Activated CD4-positive, alpha-beta memory T cell treated with anti-CD3 and anti-CD28 coated beads, Interleukin-2, amount 10 ng/mL, durations not matched to agents 7 days and 5 days (primary cell): Measurements from ENCODE around the gene VSNL1. TPM values are rescaled to one million over a fixed set of nuclear protein-coding genes. Genes with fewer than 3 reads are reported as not detected.

Experiments used
- CTCF ChIA-PET: fragments of 350-600 bp; sonication (Branson Sonifier 250); formaldehyde crosslinking; loops from one replicate; lab custom pipeline; 2021; ENCODE audit warnings: antibody characterized with exemption, inconsistent platforms; lab: Charles Lee
- POLR2A ChIA-PET: fragments of 350-600 bp; sonication (Branson Sonifier 250); formaldehyde crosslinking; loops from one replicate; lab custom pipeline; 2021; ENCODE audit warnings: antibody characterized with exemption; lab: Charles Lee
- DNase-seq: peaks from one replicate; pipeline ENCODE4 v3.0.0-alpha.2; 2020
- H3K27ac Mint-ChIP-seq: one replicate; pipeline ENCODE4 v1.8.0; 2021; ENCODE audit warnings: mild to moderate bottlenecking, mixed read lengths
- H3K27me3 Mint-ChIP-seq: one replicate; pipeline ENCODE4 v1.8.0; 2021; ENCODE audit warnings: mixed read lengths
- H3K36me3 Mint-ChIP-seq: one replicate; pipeline ENCODE4 v1.8.0; 2021; ENCODE audit warnings: low read depth, mixed read lengths
- H3K4me1 Mint-ChIP-seq: one replicate; pipeline ENCODE4 v1.8.0; 2021; ENCODE audit warnings: mixed read lengths
- H3K4me3 Mint-ChIP-seq: one replicate; pipeline ENCODE4 v1.8.0; 2021; ENCODE audit warnings: mild to moderate bottlenecking, mixed read lengths
- H3K9me3 Mint-ChIP-seq: one replicate; pipeline ENCODE4 v1.8.0; 2021; ENCODE audit warnings: mixed read lengths
- total RNA-seq, 2 experiments: library from RNA; stranded (reverse); gene quantifications; one replicate each; pipeline ENCODE4 v1.2.3, GENCODE V29; 2021

Gene VSNL1
- total RNA-seq, 2 experiments from 2014 or later = not detected

DNA sequence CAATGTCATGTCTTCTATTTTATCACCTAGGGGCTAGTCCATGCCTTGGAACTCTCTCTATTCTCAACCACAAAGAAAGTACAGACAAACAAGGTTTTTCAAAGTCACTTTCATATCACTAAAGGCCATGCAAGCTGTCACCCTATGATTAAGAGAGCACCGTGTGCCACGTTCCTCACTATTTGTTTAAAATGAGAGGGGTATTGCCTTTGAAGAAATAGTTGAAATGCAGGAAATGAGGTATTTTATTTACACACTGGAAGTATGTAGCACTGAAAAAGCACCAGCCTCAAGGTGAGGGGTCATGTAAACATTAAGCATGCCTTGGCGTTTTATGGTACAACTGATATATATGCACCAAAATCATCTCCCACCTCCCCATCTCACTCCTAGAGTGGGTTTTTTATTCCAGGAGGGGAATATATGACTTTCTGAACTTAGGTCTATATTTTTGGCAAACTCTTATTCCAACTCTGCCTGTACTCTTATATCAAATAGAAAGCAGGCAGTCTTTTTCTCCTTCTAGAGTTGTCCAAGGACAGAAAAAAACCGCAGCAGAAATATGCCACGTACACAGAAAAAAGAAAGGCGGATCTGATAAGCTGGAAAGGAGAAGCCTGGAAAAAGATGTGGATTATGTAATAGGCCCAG lies 53.5 kb downstream of the VSNL1 start:
- Mint-ChIP-seq H3K36me3 (no peaks in the 10 kb centered on the region), H3K4me3 (no peak overlapping the region), H3K27me3 (peaks cover 5% of the 10 kb centered on the region), H3K9me3 (no peaks in the 10 kb centered on the region), H3K4me1 (no peaks in the 10 kb centered on the region), H3K27ac (no peak overlapping the region)
- POLR2A ChIA-PET = no interaction called here
- DNase-seq = no peak
- CTCF ChIA-PET = no interaction called here

DNA sequence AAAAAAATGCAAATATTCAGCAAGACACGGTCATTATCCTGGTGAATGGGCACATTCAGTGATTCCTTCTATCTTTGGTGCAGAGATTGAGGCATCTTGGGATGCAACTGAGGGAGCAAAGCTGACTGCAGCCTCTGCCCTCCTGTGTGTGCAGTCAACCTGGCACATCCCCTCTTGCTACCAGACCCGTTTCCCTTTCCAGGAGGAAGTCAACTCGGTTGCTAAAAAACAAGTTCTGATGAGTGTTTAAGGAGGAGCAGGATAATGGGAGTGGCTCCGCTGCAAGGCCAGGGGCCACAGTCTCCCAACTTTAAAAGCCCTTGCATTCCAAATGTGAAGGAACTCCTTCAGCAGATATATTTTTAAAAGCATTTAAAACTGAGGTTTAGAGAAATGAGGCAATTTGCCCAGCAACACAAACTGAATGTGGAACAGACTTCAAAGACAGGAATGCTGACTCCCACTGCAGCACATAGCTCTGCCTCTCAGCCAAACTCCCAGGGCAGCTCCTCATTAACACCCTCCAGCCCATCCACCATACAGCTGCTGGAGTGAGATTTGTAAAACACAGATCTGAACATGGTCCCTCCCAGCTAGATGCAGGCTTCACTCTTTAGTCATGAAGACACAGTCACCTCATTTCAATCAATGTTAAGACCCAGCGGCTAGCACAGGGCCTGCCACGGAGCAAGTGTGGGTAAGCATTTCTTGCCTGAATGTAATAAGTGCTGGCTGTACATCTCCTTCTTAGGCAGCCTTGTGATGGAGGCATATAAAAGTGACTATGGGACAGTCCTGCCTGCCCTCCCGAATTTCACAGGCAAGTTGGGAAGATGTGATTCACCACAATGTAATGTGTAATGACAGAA lies 54.3 kb downstream of the VSNL1 start:
- Mint-ChIP-seq H3K27ac (no peak overlapping the region), H3K9me3 (no peaks in the 10 kb centered on the region), H3K4me1 (no peaks in the 10 kb centered on the region), H3K36me3 (no peaks in the 10 kb centered on the region), H3K27me3 (peaks cover 5% of the 10 kb centered on the region), H3K4me3 (no peak overlapping the region)
- POLR2A ChIA-PET = no interaction called here
- no peak for DNase-seq
- CTCF ChIA-PET = no interaction called here

DNA sequence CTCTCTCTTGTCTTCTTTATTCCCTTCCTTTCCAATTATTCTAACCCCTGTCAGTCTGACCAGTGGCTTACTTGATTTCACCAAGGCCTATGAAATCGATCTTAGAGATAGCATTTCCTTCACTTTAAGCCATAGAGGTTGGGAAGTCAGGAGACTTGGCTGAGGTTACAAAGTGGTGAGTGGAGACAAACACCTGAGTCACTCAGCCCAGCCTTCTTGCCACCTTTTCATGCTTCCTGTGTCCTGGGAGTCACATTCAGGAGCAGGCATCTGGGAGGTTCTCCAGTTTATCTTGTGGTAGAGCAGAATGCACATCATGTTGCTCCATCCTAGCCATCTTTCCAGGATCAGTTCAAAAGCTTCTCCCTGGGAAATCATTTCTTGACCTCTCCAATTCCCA lies 59.1 kb downstream of the VSNL1 start:
- H3K27ac Mint-ChIP-seq = no peak overlapping the region
- H3K4me1 Mint-ChIP-seq = no peaks in the 10 kb centered on the region
- H3K4me3 Mint-ChIP-seq = no peak overlapping the region
- H3K9me3 Mint-ChIP-seq = no peaks in the 10 kb centered on the region
- H3K27me3 Mint-ChIP-seq = peaks cover 2% of the 10 kb centered on the region
- DNase-seq = no peak
- no peaks in the 10 kb centered on the region for H3K36me3 Mint-ChIP-seq
- ChIA-PET POLR2A (no interaction called here), CTCF (no interaction called here)

DNA sequence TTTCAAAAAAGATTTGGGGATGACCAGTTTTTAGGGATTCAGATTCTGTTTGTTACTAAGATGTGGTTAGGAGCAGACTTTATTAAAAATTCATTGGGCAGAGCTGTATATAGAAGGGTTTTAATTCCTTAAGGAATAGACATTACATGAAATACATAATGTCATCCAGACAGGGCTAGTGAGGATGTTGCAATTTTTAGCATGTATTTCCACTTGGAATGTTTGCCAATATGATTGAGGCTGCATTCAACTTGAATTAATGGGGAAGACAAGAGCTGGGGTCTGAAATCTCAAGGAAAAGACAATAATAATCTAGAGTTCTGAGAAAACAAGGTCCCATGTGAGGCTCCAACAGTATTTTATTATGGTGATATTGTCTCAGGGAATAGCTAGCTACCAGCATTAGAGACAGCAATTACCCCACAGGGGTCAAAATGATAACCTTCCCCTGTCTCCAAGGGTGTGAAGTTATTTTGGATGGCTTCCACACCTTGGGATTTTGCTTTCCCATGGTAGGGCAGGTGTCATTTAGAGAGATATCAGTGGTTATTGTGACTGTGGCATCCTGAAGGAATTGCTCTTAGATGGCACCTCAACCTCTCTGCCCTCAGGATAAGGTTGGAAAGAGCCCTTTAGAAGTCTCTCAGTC lies 60.2 kb downstream of the VSNL1 start:
- Mint-ChIP-seq H3K27ac (no peak overlapping the region), H3K4me1 (no peaks in the 10 kb centered on the region), H3K4me3 (no peak overlapping the region), H3K36me3 (no peaks in the 10 kb centered on the region), H3K27me3 (no peaks in the 10 kb centered on the region), H3K9me3 (no peaks in the 10 kb centered on the region)
- DNase-seq = no peak
- CTCF ChIA-PET = no interaction called here
- POLR2A ChIA-PET = no interaction called here

DNA sequence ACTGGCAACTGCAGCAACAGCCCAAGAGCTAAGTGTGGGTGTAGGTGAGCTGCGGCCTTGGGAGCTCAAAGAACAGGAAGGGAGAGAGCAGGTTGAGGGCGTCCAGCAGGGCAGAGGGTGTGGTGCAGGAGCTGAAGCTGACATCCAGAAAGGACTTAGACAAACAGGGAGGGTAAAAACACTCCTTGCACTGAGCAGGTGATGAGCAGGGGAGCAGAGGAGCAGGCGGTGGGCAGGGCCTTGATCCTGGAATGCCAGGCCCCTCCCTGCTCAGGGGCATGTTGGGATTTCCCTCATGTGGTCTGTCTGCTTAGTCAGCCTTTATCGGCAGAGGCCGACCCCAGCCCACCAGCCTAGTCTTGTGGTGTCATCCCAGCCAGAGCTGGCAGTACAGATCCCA lies 63.6 kb downstream of the VSNL1 start:
- Mint-ChIP-seq H3K36me3 (no peaks in the 10 kb centered on the region), H3K9me3 (no peaks in the 10 kb centered on the region), H3K27me3 (no peaks in the 10 kb centered on the region), H3K4me3 (no peak overlapping the region), H3K27ac (no peak overlapping the region), H3K4me1 (no peaks in the 10 kb centered on the region)
- DNase-seq = no peak
- ChIA-PET POLR2A (no interaction called here), CTCF (no interaction called here)

- POLR2A ChIA-PET = no interaction called here
- H3K4me3 Mint-ChIP-seq = no peak overlapping the region
- no peak for DNase-seq
- CTCF ChIA-PET = no interaction called here
- H3K4me1 Mint-ChIP-seq = no peaks in the 10 kb centered on the region
- no peaks in the 10 kb centered on the region for H3K36me3 Mint-ChIP-seq
- H3K27ac Mint-ChIP-seq = no peak overlapping the region
- H3K27me3 Mint-ChIP-seq = no peaks in the 10 kb centered on the region
- no peaks in the 10 kb centered on the region for H3K9me3 Mint-ChIP-seq
Observed at GRCh38 chr2:17605696-17606095, 65.2 kb downstream of the VSNL1 start.

GRCh38 chr2:17606851-17607250 lies 66.4 kb downstream of the VSNL1 start:
- POLR2A ChIA-PET = no interaction called here

DNA sequence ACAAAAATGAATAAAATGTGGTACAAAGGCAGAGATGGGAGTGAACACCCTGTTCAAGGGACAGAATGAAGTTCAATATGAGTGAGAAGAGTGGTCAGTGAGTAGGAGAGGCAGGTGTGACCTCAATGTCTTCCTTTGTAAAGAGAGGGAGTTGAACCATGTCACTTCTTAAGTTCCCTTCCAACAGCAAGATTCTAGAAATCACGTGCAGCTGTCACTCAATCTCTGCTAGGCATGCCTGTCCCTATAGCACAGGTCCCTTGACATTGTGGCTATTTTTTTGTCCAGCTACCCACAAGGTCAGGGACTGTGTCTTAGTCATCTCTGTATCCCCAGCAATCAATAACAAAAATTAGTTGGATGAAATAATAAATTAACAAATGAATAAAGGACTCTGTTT lies 66.9 kb downstream of the VSNL1 start:
- no peaks in the 10 kb centered on the region for H3K36me3 Mint-ChIP-seq
- H3K9me3 Mint-ChIP-seq = no peaks in the 10 kb centered on the region
- no peak for DNase-seq
- H3K4me1 Mint-ChIP-seq = no peaks in the 10 kb centered on the region
- ChIA-PET CTCF (no interaction called here), POLR2A (no interaction called here)
- no peak overlapping the region for H3K4me3 Mint-ChIP-seq
- H3K27ac Mint-ChIP-seq = no peak overlapping the region
- no peaks in the 10 kb centered on the region for H3K27me3 Mint-ChIP-seq

More at GRCh38 chr2:17606851-17607250, 66.4 kb downstream of the VSNL1 start:
- Mint-ChIP-seq H3K4me1 (no peaks in the 10 kb centered on the region), H3K36me3 (no peaks in the 10 kb centered on the region), H3K27ac (no peak overlapping the region), H3K4me3 (no peak overlapping the region), H3K27me3 (no peaks in the 10 kb centered on the region), H3K9me3 (no peaks in the 10 kb centered on the region)
- no peak for DNase-seq
- CTCF ChIA-PET = no interaction called here

- ChIA-PET POLR2A (no interaction called here), CTCF (no interaction called here)
- H3K4me1 Mint-ChIP-seq = no peaks in the 10 kb centered on the region
- H3K27me3 Mint-ChIP-seq = no peaks in the 10 kb centered on the region
- no peak for DNase-seq
- H3K4me3 Mint-ChIP-seq = no peak overlapping the region
- H3K27ac Mint-ChIP-seq = no peak overlapping the region
- no peaks in the 10 kb centered on the region for H3K36me3 Mint-ChIP-seq
- H3K9me3 Mint-ChIP-seq = no peaks in the 10 kb centered on the region
Observed at GRCh38 chr2:17608251-17608650, 67.8 kb downstream of the VSNL1 start.

DNA sequence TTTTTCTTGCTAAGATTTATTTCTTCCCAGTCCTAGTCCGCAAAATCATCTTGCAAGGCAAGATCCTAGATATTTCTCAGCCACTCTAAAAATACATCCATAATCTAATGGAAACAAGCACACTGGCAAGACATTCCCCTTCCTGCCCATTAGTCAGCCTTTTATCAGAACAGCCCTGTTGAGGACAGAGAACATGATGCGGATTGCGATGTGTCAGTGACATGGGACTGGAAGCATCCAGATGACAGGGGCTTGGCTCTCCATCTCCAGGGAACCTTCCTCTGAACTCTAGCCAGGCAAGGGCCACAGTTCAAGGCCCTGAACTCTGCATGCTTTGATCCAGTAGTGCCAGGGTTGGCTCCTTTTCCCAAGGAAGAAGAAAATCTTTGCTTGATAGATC lies 70.0 kb downstream of the VSNL1 start:
- Mint-ChIP-seq H3K4me1 (no peaks in the 10 kb centered on the region), H3K9me3 (no peaks in the 10 kb centered on the region), H3K27ac (no peak overlapping the region), H3K4me3 (no peak overlapping the region), H3K27me3 (peaks cover 3% of the 10 kb centered on the region), H3K36me3 (no peaks in the 10 kb centered on the region)
- CTCF ChIA-PET = no interaction called here
- POLR2A ChIA-PET = no interaction called here
- no peak for DNase-seq

GRCh38 chr2:17611036-17611435 lies 70.5 kb downstream of the VSNL1 start:
- Mint-ChIP-seq H3K9me3 (no peaks in the 10 kb centered on the region), H3K36me3 (no peaks in the 10 kb centered on the region), H3K27me3 (peaks cover 3% of the 10 kb centered on the region), H3K27ac (no peak overlapping the region), H3K4me3 (no peak overlapping the region), H3K4me1 (no peaks in the 10 kb centered on the region)
- DNase-seq = no peak
- ChIA-PET POLR2A (no interaction called here), CTCF (no interaction called here)

DNA sequence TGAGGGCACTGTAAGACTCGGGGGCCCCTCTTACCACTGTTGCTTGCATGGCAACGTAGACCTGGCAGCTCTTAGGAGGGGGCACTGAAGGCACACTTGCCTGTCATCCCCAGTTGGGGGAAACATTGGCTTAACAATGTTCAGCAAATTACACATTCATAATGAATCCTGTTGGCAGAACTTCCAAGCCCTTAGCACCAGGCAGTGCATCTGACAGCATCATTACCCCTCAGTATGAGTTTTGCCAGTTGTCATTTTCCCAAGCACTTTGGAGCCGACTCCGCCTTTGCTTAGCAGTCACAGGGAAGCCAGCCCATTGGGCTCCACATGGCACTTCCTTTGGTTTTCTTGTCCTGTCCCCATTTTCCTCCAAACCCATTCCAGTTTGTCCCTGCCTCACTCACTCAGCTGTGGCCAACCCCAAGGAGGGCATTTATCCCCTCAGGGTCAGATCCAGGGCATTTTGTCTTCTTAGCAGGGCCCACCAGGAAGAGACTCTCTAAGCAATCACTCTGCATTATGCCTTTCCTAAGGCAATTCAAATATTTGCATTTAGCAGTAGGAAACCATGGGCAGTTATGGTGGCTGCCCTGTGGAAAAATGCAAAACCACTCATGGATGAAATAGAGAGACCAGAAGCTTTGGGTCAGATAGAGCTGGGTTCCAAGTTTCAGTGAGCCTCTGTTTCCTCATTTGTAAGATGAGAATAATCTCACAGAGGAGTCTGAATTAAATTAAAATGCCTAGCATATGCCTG lies 73.9 kb downstream of the VSNL1 start:
- CTCF ChIA-PET = no interaction called here
- Mint-ChIP-seq H3K9me3 (no peaks in the 10 kb centered on the region), H3K36me3 (no peaks in the 10 kb centered on the region), H3K27me3 (peaks cover 3% of the 10 kb centered on the region), H3K4me1 (no peaks in the 10 kb centered on the region), H3K4me3 (no peak overlapping the region), H3K27ac (no peak overlapping the region)
- DNase-seq = no peak
- POLR2A ChIA-PET = no interaction called here

DNA sequence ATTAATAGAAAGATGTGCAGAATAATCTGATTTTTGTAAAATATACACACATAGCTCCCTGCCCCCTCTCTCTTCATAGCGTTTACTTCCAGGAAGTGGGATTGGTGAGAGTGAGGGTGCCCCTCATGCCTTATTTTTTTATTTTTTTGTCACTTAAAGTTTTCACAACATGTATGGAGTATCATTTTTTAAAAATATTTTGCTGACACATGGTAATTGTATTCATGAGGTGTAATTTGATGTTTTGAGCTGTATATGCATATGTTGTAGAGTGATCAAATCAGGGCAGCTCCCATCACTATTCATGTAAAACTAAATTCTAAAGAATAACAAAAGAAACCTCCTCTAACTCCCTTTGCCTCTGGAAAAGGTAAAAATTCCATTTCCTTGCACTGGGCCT lies 74.7 kb downstream of the VSNL1 start:
- ChIA-PET CTCF (interaction anchor here (1.1 kb wide), 1 partner anchor 31 kb away, joined by 3 read pairs; no protein-coding TSS in a partner anchor), POLR2A (no interaction called here)
- Mint-ChIP-seq H3K4me1 (no peaks in the 10 kb centered on the region), H3K36me3 (no peaks in the 10 kb centered on the region), H3K9me3 (no peaks in the 10 kb centered on the region), H3K27ac (no peak overlapping the region), H3K4me3 (no peak overlapping the region), H3K27me3 (peaks cover 3% of the 10 kb centered on the region)
- DNase-seq = no peak
